Parathyroid adenoma (tissue), 2 donors: Measurements from ENCODE around the gene PRUNE2.
A peak's percentile ranks its signal among the peaks of the same experiment; 100 is the strongest.

Experiments used
- H2AFZ ChIP-seq: fragments of 300-600 bp; sonication (generic); one replicate; pipeline ENCODE4 v1.7.0; 2017; ENCODE audit warnings: antibody characterized with exemption, mild to moderate bottlenecking
- H3K27ac ChIP-seq: fragments of 300-600 bp; sonication (generic); one replicate; pipeline ENCODE4 v1.7.0; 2017
- H3K27me3 ChIP-seq: fragments of 300-600 bp; sonication (generic); one replicate; pipeline ENCODE4 v1.7.0; 2017; ENCODE audit warnings: low read length; ENCODE audit not compliant: control insufficient read depth, insufficient read depth
- H3K36me3 ChIP-seq: fragments of 300-600 bp; sonication (generic); one replicate; pipeline ENCODE4 v1.7.0; 2017; ENCODE audit warnings: low read length; ENCODE audit not compliant: control insufficient read depth, insufficient read depth
- H3K4me1 ChIP-seq: fragments of 300-600 bp; sonication (generic); one replicate; pipeline ENCODE4 v1.7.0; 2017; ENCODE audit warnings: control low read depth
- H3K4me2 ChIP-seq: fragments of 300-600 bp; sonication (generic); one replicate; pipeline ENCODE4 v1.7.0; 2017; ENCODE audit warnings: low read length
- H3K4me3 ChIP-seq: fragments of 300-600 bp; sonication (generic); one replicate; pipeline ENCODE4 v1.7.0; 2017; ENCODE audit warnings: low read depth, low read length
- H3K79me2 ChIP-seq: fragments of 300-600 bp; sonication (generic); one replicate; pipeline ENCODE4 v1.7.0; 2017; ENCODE audit warnings: control low read depth
- H3K9ac ChIP-seq: fragments of 300-600 bp; sonication (generic); one replicate; pipeline ENCODE4 v1.7.0; 2017; ENCODE audit warnings: mild to moderate bottlenecking
- H3K9me3 ChIP-seq: fragments of 300-600 bp; sonication (generic); one replicate; pipeline ENCODE4 v1.7.0; 2017; ENCODE audit warnings: low read length; ENCODE audit not compliant: control insufficient read depth
- CTCF ChIP-seq: fragments of 300-600 bp; sonication (generic); IDR thresholded peaks from one replicate; pipeline ENCODE4 v1.7.0; 2017; ENCODE audit warnings: antibody characterized with exemption, mild to moderate bottlenecking
- donor health status: primary hyperparathyroidism.

PRUNE2 gene

GRCh38 chr9:76626980-76627379 lies 278.9 kb downstream of the PRUNE2 start:
- Histone ChIP-seq H3K79me2 (no peaks in the 10 kb centered on the region), H3K27me3 (no peaks in the 10 kb centered on the region), H3K9me3 (no peaks in the 10 kb centered on the region), H3K27ac (no peak overlapping the region), H3K36me3 (no peaks in the 10 kb centered on the region), H3K4me3 (no peak overlapping the region), H3K9ac (no peak overlapping the region), H3K4me2 (no peak overlapping the region), H2AFZ (no peak overlapping the region), H3K4me1 (peaks cover 10% of the 10 kb centered on the region)
- TF ChIP-seq CTCF, result no peak

- H3K27me3 ChIP-seq, result no peaks in the 10 kb centered on the region
- H3K9me3 ChIP-seq, result no peaks in the 10 kb centered on the region
- H3K27ac ChIP-seq, result no peak overlapping the region
- no peak overlapping the region for H2AFZ ChIP-seq
- no peak overlapping the region for H3K9ac ChIP-seq
- H3K4me2 ChIP-seq, result no peak overlapping the region
- H3K79me2 ChIP-seq, result no peaks in the 10 kb centered on the region
- H3K4me3 ChIP-seq, result no peak overlapping the region
- H3K36me3 ChIP-seq, result no peaks in the 10 kb centered on the region
- peaks cover 15% of the 10 kb centered on the region for H3K4me1 ChIP-seq
- no peak for TF ChIP-seq CTCF
Measured at GRCh38 chr9:76626141-76626540, 279.8 kb downstream of the PRUNE2 start.

GRCh38 chr9:76624391-76625048 lies 281.4 kb downstream of the PRUNE2 start:
- H3K9ac ChIP-seq, result no peak overlapping the region
- no peaks in the 10 kb centered on the region for H3K27me3 ChIP-seq
- H3K4me1 ChIP-seq, result peaks cover 16% of the 10 kb centered on the region
- H3K36me3 ChIP-seq, result no peaks in the 10 kb centered on the region
- no peak for TF ChIP-seq CTCF
- H2AFZ ChIP-seq, result peak overlapping the region; percentile 22
- peak overlapping the region; percentile 32 for H3K27ac ChIP-seq
- no peak overlapping the region for H3K4me2 ChIP-seq
- H3K79me2 ChIP-seq, result no peaks in the 10 kb centered on the region
- H3K4me3 ChIP-seq, result no peak overlapping the region
- H3K9me3 ChIP-seq, result no peaks in the 10 kb centered on the region

- Histone ChIP-seq H3K4me2 (peak overlapping the region; percentile 83), H3K79me2 (no peaks in the 10 kb centered on the region), H3K27ac (peak overlapping the region; percentile 97), H3K4me1 (peaks cover 31% of the 10 kb centered on the region), H3K4me3 (peak overlapping the region; percentile 53), H2AFZ (no peak overlapping the region), H3K36me3 (no peaks in the 10 kb centered on the region), H3K27me3 (no peaks in the 10 kb centered on the region), H3K9ac (no peak overlapping the region), H3K9me3 (no peaks in the 10 kb centered on the region)
- TF ChIP-seq CTCF, result no peak
Measured at GRCh38 chr9:76620996-76621395, 284.9 kb downstream of the PRUNE2 start.

- H3K4me2 ChIP-seq, result peak overlapping the region; percentile 83
- no peaks in the 10 kb centered on the region for H3K27me3 ChIP-seq
- no peaks in the 10 kb centered on the region for H3K79me2 ChIP-seq
- no peak for TF ChIP-seq CTCF
- peaks cover 31% of the 10 kb centered on the region for H3K4me1 ChIP-seq
- peak overlapping the region; percentile 97 for H3K27ac ChIP-seq
- no peak overlapping the region for H2AFZ ChIP-seq
- H3K9ac ChIP-seq, result no peak overlapping the region
- H3K9me3 ChIP-seq, result no peaks in the 10 kb centered on the region
- H3K36me3 ChIP-seq, result no peaks in the 10 kb centered on the region
- H3K4me3 ChIP-seq, result peak overlapping the region; percentile 53
Measured at GRCh38 chr9:76620581-76620980, 285.3 kb downstream of the PRUNE2 start.
